HG03159 (cell line): ENCODE results near the gene CD276.
"Not testable (repeated sequence)": the region's sequence is repeated elsewhere in the genome, so short reads cannot be mapped to it uniquely, and the experiment has no call there.

Experiments
- ATAC-seq: cut with Tn5 transposase; IDR thresholded peaks from one replicate; pipeline ENCODE4 v1.9.1; 2021; ENCODE audit warnings: mild to moderate bottlenecking, moderate library complexity; ENCODE audit not compliant: unreplicated experiment

Gene CD276

GRCh38 chr15:73684581-73685455 lies 635 bp downstream of the CD276 start:
- ATAC-seq, result no peak

- ATAC-seq, result no peak
Measured at GRCh38 chr15:73685981-73686380, 1.8 kb downstream of the CD276 start.

DNA sequence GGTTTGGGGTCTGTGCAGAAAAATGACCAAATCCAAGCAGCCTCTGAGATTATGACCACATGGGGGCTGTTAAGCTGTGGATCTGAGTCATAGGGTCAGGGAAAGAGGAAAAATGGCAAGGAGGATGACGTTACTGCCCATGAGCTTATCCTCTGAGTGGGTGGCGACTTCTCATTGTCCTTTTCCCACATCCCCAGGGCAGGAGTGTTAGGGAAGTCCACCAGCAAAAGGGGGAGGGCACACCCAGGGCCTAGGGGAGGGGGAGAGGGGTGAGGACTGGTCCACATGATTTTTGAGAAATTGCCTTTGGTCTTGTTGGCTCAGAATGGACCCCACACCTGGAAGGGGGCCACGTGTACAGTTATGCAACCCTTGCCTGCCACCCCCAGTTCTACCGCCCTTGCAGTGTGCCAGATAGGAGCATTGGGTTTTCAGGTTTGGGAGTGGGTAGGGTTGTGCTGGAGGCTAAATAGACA lies 2.6 kb downstream of the CD276 start:
- no peak for ATAC-seq

GRCh38 chr15:73687351-73687750 lies 3.2 kb downstream of the CD276 start:
- no peak for ATAC-seq

GRCh38 chr15:73688455-73688854 lies 4.3 kb downstream of the CD276 start:
- ATAC-seq, result no peak

- ATAC-seq, result no peak
Measured at GRCh38 chr15:73691396-73691795, 7.2 kb downstream of the CD276 start.

- no peak for ATAC-seq
Measured at GRCh38 chr15:73694419-73694818, 10.2 kb downstream of the CD276 start.

DNA sequence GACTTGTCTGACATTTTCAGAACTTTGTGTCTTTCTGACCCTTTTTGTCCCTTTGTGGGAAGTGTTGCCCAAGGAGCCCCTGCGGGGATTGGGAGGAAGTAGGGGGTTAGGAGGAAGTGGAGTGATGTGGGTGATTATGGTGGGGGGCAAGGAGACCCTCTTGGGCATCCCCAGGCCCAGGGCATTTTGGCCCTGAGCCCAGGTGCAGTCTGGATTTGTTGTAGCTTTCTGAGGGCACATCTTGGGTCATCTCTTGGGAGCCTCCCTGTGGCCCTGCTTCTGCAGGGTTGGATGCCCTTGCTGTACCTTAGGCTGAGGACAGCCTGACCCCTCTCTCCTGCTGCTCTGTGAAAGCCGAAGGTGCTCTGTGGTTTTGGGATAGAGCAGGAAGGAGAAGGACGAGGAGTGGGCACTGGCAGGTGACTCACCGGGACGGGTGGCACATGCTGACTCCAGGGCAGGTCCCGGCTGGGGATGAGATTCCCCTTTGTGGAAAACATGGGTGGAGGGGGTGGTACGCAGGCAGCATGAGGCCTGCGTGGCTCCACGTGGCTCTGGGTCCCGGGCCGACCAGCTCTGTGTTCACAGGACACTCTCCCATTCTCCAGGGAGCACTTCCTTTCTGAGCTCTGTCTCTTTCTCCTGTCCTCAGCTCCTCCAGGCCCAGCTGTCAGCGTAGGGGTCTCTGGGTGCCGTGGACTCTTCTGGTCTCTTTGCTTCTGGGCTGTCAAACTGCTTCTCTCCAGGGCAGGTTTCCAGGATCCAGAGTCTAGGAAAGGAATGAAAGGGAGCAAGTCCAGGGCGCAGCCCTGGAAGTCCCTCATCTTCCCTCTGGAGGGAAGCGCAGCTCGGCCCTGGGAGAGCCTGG lies 11.8 kb downstream of the CD276 start:
- no peak for ATAC-seq

- no peak for ATAC-seq
Measured at GRCh38 chr15:73696641-73697001, 12.4 kb downstream of the CD276 start.

GRCh38 chr15:73697033-73697467 lies 12.9 kb downstream of the CD276 start:
- ATAC-seq, result peak; percentile 79

DNA sequence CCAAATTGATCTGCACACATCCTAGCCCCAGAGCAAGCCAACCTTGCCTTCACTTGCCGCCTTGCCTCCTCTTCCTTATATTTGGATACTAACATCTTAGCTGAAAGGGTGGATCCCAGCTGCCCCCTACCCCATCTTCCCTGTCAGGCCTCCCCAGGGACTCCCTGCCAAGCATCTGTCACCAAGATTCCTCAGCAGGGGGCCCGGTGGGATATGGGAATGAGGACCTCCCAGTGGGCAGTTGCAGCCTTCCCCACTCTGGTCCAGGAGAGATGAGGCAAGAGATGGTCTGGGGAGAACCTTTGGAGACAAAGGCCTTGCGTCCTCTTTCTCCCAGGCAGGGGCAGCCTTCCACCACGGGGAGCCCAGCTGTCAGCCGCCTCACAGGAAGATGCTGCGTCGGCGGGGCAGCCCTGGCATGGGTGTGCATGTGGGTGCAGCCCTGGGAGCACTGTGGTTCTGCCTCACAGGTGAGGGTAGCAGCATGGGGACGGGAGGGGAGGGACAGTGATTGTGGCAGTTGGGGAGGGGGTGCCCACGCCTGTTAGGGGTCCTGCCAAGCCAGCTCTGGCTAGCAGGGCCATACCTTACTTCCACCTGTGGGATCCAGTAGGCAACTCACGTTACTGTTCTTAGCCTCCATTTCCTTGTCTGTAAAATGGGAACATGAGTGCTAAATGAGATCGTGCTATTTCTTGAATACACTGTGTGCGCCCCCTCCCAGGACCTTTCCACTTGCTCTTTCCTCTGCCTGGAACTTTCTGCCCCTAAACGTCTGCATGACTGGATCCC lies 15.3 kb downstream of the CD276 start:
- ATAC-seq, result no peak

- ATAC-seq, result no peak
Measured at GRCh38 chr15:73700041-73700842, 16.1 kb downstream of the CD276 start.

GRCh38 chr15:73702311-73703239 lies 18.4 kb downstream of the CD276 start:
- not testable (repeated sequence) for ATAC-seq

DNA sequence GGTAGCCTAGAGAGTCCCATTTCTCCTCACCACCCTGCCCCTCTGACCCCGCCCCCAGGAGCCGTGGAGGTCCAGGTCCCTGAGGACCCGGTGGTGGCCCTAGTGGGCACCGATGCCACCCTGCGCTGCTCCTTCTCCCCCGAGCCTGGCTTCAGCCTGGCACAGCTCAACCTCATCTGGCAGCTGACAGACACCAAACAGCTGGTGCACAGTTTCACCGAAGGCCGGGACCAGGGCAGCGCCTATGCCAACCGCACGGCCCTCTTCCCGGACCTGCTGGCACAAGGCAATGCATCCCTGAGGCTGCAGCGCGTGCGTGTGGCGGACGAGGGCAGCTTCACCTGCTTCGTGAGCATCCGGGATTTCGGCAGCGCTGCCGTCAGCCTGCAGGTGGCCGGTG lies 19.4 kb downstream of the CD276 start:
- ATAC-seq, result not testable (repeated sequence)

DNA sequence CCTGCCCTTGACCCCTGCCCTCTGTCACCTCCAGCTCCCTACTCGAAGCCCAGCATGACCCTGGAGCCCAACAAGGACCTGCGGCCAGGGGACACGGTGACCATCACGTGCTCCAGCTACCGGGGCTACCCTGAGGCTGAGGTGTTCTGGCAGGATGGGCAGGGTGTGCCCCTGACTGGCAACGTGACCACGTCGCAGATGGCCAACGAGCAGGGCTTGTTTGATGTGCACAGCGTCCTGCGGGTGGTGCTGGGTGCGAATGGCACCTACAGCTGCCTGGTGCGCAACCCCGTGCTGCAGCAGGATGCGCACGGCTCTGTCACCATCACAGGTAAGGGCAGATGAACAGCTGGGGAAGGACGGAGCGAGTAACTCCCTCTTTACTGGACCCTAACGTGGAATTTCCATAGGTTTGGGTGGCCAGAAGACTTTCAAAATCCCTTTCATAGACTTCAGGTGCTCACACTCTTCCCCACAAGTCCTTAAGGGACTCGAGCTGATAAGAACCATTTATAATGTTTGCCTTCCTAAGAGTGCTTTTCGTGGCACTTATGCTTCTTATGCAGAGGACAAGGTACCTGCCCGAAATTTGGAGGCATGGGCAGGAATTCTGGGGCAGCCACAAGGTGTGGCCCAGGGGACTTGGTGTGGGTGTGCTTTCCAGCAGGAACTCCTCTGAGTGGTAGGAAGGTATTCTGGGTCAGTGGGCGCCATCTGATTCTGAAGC lies 20.1 kb downstream of the CD276 start:
- not testable (repeated sequence) for ATAC-seq

DNA sequence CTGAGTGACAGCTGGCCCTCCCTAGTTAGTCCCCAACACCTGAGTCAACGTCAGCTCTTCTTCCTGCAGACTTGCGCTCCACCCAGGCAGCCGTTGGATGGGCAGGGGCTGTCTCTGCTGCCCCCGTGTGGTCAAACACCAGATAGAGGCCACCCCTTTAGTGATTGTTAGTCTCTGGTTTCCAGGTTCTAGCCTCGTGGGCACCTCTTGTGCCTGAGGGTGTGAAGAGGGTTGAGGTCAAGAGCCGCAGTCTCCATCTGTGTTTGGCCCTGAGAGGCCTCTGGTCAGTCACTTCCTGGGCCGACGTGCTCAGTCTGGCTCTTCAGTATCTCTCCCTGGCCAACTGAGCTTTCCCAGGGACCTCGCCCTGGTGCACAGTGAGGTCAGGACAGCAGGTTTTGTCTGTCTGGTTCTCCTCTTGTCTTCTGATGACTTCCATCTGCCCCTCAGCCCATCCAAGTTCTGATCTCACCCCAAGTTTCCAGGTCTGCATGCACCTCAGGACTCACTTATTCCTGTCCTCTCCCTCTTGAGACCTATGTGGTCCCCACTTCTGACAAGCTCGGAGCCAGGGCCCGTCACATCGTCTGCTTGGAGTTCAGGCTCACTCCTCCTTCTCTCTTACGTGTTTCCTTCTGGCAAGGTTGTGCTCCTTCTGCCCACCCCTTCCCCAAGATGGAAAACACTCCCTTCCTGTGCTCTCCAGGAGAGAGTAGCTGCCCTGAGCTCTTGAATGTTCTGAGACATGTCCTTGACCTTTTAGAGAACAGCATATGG lies 20.9 kb downstream of the CD276 start:
- no peak for ATAC-seq

DNA sequence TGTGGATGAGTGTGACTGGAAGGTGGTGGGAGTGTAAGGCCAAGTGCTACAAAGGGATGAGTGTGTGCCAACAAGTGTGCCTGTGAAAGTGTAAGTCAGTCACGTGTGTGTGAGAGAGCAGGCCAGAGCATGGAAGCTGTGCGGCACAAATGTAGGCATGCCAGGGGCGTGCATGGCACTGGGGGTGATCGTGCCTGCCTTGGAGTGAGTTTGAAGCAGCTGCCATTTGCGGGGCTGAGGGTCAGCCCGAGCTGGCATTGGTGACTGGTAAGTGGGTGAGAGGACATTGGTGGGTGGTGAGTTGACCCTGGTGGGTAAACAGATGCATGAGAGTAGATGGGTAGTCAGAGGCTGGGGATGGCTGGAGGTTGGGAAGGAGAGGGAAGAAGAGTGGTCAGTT lies 24.5 kb downstream of the CD276 start:
- ATAC-seq, result no peak

GRCh38 chr15:73709241-73709640 lies 25.1 kb downstream of the CD276 start:
- ATAC-seq, result no peak
